GM03348 (cell line): Measurements from ENCODE around the gene SPESP1.

Experiments
- DNase-seq: peaks from one replicate; pipeline ENCODE4 v3.0.0; 2012; ENCODE audit warnings: low spot score

The SPESP1 gene

DNA sequence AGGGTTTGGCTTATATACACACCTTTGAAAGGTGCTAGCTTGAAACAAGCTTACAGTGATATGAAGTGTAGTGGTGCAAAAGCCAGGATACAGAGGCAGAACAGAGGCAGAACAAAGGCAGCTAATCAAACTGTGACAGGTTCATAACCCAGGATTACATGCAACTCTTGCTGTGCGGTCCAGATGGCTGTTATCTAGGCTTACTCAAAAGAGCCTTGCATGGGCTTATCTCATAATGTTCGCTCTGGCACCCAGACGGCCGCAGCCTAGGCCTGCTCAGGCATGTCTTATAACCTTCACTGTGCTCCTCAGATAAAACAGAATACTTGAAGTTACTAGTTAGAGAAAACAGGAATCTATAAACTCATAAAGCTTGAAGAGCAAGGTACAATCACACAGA, 61.4 kb downstream of the SPESP1 start:
- no peak for DNase-seq

DNA sequence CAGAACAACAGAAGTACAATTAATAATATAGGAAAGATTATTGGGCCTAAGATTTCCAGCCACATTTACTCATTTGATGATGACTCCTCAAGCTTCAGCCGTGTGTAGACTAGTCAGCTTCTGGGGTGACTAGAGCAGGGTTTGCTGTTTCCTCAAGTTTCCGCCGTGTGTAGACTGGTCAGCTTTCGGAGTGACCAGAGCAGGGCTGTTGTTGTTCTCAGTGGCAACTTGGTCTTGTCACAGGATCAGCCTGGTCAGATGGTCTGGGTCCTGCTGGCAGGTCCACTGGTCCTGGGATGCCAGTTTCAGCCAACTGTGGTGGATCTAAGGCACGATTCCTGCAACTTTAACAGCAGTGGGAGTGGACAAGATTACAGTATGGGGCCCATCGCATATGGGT, 62.4 kb downstream of the SPESP1 start:
- no peak for DNase-seq

DNA sequence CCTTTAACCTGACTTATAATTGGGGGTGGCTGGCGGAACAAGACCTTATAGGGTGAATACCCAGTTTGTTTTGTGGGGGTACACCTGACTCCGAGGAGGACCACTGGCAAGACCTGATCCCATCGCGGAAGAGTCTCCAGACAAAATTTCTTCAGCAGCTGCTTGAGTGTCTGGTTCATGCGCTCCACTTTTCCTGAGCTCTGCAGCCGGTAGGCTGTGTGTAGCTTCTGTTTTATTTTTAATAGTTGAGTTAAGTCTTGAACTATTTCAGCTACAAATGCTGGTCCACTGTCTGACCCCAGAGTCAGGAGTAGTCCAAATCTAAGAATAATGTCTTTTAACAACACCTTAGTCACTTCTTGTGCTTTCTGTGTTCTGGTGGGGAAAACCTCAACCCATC, 63.0 kb downstream of the SPESP1 start:
- no peak for DNase-seq

DNA sequence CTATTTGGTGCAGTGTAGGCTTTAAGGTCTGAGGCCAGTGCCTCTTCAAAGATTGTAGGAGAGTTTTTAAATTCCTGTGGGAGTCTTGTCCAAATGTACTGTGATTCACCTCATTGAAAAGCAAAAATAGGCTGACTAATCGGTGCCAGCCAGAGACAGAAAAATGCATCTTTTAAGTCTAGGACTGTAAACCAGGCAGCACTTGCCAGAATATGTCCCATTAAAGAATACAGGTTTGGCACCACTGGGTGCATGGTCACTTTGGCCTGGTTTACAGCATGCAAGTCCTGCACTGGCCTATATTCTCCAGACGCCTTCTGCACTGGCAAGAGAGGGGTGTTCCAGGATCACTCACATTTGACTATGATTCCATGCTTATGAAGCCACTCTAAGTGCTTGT, 63.8 kb downstream of the SPESP1 start:
- peak; percentile 69 for DNase-seq

DNA sequence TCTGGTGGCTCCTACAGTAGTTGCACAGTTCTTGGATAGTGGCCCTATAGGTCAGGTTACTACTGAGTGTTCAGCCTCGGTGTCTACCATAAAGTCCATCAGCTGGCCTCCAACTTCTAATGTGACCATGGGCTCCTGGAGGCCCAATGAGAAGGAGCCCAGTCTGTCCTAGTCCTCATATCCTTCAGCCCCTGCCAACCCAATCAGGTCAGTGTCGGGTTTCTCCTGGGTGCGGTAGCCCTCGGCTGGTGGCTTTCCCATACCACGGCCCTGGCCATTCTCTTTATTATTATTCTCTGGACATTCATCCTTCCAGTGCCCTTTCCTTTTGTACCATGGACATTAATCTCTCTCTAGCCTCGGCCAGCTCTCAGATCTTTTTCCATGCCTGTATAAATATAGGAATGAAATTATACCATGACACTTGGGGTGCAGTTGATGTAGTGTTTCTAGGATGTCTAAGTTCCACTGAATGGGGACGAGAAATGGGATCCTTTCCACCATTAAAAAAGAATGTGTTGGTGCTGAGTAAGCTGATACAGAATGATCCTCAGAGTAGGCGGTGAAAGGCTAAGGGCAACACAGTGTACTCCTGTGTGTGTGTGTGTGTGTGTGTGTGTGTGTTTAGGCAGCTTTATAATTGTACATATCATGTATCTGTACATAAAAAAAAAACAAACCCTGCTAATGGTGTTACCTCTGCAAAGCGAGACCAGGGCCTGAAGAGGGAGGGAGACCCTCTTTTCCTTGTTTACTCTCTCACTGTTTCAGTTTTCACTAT, 64.8 kb downstream of the SPESP1 start:
- DNase-seq: no peak
